ENCODE results near the gene TOB1.

Gene TOB1

GRCh38 chr17:50843150-50843905 lies 22.8 kb downstream of the TOB1 start (continued):
- no peak for TF ChIP-seq ZNF645 (tag by site-specific recombination; IDR thresholded peaks at IDR 0.05)
- no peak for TF ChIP-seq HOXA7 (CRISPR knock-in tag; IDR thresholded peaks at IDR 0.05; ENCODE audit: borderline replicate concordance)

- no peaks in the 10 kb centered on the region for H3K9me3 ChIP-seq (ENCODE audit: control insufficient read depth, insufficient read depth, low read depth, low read length)
- ChIA-PET CTCF (interaction anchor here (0.5 to 14.0 kb wide), 34 partner anchors 9 to 360 kb away, joined by 3 to 240 read pairs (median 4); partner anchors contain the start of gene SPATA20), POLR2A (interaction anchor here (1.2 kb wide), 1 partner anchor 23 kb away, joined by 4 read pairs; the partner anchor contains the start of gene TOB1)
- H3K4me3 ChIP-seq (ENCODE audit: low read depth, low read length), result no peak overlapping the region
- no peak for TF ChIP-seq ZNF449 (tag by site-specific recombination; IDR thresholded peaks at IDR 0.05)
- no peak for TF ChIP-seq YY1 (tag by site-specific recombination; IDR thresholded peaks at IDR 0.05)
- TF ChIP-seq FEZF1 (tag by site-specific recombination; IDR thresholded peaks at IDR 0.05), result no peak
- TF ChIP-seq AEBP2 (tag by site-specific recombination; IDR thresholded peaks at IDR 0.05; ENCODE audit: borderline replicate concordance), result no peak
- TF ChIP-seq ZFP41 (tag by site-specific recombination; IDR thresholded peaks at IDR 0.05; ENCODE audit: borderline replicate concordance), result no peak
- no peak for TF ChIP-seq ZNF138 (tag by site-specific recombination; IDR thresholded peaks at IDR 0.05; ENCODE audit: borderline replicate concordance)
- TF ChIP-seq ZNF280D (tag by site-specific recombination; IDR thresholded peaks at IDR 0.05), result no peak
- TF ChIP-seq ZNF548 (tag by site-specific recombination; IDR thresholded peaks at IDR 0.05), result no peak
- no peak for TF ChIP-seq MYNN (tag by site-specific recombination; IDR thresholded peaks at IDR 0.05; ENCODE audit: borderline replicate concordance)
- no peak for TF ChIP-seq GLIS1 (tag by site-specific recombination; IDR thresholded peaks at IDR 0.05)
- TF ChIP-seq ZNF18 (tag by site-specific recombination; IDR thresholded peaks at IDR 0.05), result no peak
- TF ChIP-seq ZNF600 (tag by site-specific recombination; IDR thresholded peaks at IDR 0.05), result no peak
- H3K36me3 ChIP-seq (ENCODE audit: control insufficient read depth in 2 of 2, insufficient read depth in 1 of 2, low read length in 2 of 2), result no peaks in the 10 kb centered on the region
- no peak overlapping the region for H3K27ac ChIP-seq (ENCODE audit: extremely low read depth, low read depth, low read length)
- no peaks in the 10 kb centered on the region for H3K4me1 ChIP-seq (ENCODE audit: control insufficient read depth, insufficient read depth, low read length)
These were observed 23.5 kb downstream of the TOB1 start for GRCh38 chr17:50842506-50843149.

Data from HEK293 (cell line).